ENCODE measurements around the gene CYP3A5. TPM values are rescaled to one million over a fixed set of nuclear protein-coding genes. Genes with fewer than 3 reads are reported as not detected.

Gene CYP3A5
- total and polyA plus RNA-seq, 2 of the 13 experiments (the other 11 are each of a cell fraction or from before 2014, with no cell fraction given), result 5.7 to 9.3 TPM

- peak; percentile 69; the same call in 1 of the 2 replicates for TF ChIP-seq HNF1B (CRISPR knock-in tag; IDR thresholded peaks at IDR 0.05)
- TF ChIP-seq TIGD3 (CRISPR knock-in tag; IDR thresholded peaks at IDR 0.05; ENCODE audit: borderline replicate concordance), result no peak; the same call in 1 of the 2 replicates
- peak; percentile 62 for TF ChIP-seq RERE (CRISPR knock-in tag; IDR thresholded peaks at IDR 0.05; ENCODE audit: low read depth)
- TF ChIP-seq ZNF713 (CRISPR knock-in tag; IDR thresholded peaks at IDR 0.05), result no peak
- TF ChIP-seq ZNF609 (CRISPR knock-in tag; IDR thresholded peaks at IDR 0.05; ENCODE audit: borderline replicate concordance), result peak; percentile 92
- peak; percentile 54 for TF ChIP-seq HNF4A (CRISPR knock-in tag; IDR thresholded peaks at IDR 0.05)
- TF ChIP-seq NCOA2 (CRISPR knock-in tag; IDR thresholded peaks at IDR 0.05), result peak; percentile 81
- no peak for TF ChIP-seq CENPT (CRISPR knock-in tag; IDR thresholded peaks at IDR 0.05; ENCODE audit: low read depth)
- TF ChIP-seq SNAI1 (CRISPR knock-in tag; IDR thresholded peaks at IDR 0.05; ENCODE audit: borderline replicate concordance), result no peak; the same call in 1 of the 2 replicates
- no peak for TF ChIP-seq PREB (CRISPR knock-in tag; IDR thresholded peaks at IDR 0.05)
- no peak for TF ChIP-seq ZNF367 (CRISPR knock-in tag; IDR thresholded peaks at IDR 0.05; ENCODE audit: borderline replicate concordance)
- no peak for TF ChIP-seq SSRP1 (CRISPR knock-in tag; IDR thresholded peaks at IDR 0.05)
- no peak for TF ChIP-seq ZNF224 (CRISPR knock-in tag; IDR thresholded peaks at IDR 0.05)
- TF ChIP-seq ETV5 (CRISPR knock-in tag; IDR thresholded peaks at IDR 0.05; ENCODE audit: borderline replicate concordance), result peak; percentile 65
These were observed 13.8 kb upstream of the CYP3A5 start (continued) for GRCh38 chr7:99693427-99694200.

Measured in HepG2 (cell line).